ENCODE results near the gene MORN1. TPM values are rescaled to one million over a fixed set of nuclear protein-coding genes. Genes with fewer than 3 reads are reported as not detected.

MORN1 gene
- total RNA-seq, 1 donor from 2014 or later, result 12.7 TPM

DNA sequence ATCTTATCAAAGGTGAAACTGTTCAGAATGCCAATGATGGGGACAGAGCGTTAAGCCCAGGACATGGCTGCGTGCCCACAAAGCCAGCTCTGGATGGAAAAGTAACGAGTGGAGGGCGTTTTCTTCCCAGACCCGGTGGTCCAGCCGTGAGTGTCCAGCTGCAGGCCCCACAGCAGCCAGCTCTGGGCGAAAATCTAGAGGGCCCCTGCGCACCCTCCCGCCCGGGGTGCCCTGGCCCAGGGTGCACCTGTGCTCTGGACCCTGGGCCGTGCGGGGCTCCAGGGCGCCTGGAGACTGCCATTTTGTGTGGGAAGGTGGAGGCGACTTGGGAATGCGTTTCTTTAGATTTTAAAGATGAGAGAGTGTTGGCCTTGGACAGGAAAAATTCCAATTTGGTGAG lies 104.4 kb downstream of the MORN1 start:
- TF ChIP-seq, protein P1, sequence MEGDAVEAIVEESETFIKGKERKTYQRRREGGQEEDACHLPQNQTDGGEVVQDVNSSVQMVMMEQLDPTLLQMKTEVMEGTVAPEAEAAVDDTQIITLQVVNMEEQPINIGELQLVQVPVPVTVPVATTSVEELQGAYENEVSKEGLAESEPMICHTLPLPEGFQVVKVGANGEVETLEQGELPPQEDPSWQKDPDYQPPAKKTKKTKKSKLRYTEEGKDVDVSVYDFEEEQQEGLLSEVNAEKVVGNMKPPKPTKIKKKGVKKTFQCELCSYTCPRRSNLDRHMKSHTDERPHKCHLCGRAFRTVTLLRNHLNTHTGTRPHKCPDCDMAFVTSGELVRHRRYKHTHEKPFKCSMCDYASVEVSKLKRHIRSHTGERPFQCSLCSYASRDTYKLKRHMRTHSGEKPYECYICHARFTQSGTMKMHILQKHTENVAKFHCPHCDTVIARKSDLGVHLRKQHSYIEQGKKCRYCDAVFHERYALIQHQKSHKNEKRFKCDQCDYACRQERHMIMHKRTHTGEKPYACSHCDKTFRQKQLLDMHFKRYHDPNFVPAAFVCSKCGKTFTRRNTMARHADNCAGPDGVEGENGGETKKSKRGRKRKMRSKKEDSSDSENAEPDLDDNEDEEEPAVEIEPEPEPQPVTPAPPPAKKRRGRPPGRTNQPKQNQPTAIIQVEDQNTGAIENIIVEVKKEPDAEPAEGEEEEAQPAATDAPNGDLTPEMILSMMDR (IDR thresholded peaks at IDR 0.05), result no peak
- H3K27me3 Mint-ChIP-seq (ENCODE audit: unreplicated experiment), result no peaks in the 10 kb centered on the region
- H3K36me3 Mint-ChIP-seq (ENCODE audit: unreplicated experiment), result peaks cover 2% of the 10 kb centered on the region
- H3K4me1 Mint-ChIP-seq (ENCODE audit: unreplicated experiment), result peaks cover 36% of the 10 kb centered on the region
- DNase-seq (ENCODE audit: extremely low spot score, unreplicated experiment), result no peak
- no peak overlapping the region for H3K27ac Mint-ChIP-seq (ENCODE audit: unreplicated experiment)
- no peak overlapping the region for H3K4me3 Mint-ChIP-seq (ENCODE audit: unreplicated experiment)
- no peaks in the 10 kb centered on the region for H3K9me3 Mint-ChIP-seq (ENCODE audit: unreplicated experiment)

DNA sequence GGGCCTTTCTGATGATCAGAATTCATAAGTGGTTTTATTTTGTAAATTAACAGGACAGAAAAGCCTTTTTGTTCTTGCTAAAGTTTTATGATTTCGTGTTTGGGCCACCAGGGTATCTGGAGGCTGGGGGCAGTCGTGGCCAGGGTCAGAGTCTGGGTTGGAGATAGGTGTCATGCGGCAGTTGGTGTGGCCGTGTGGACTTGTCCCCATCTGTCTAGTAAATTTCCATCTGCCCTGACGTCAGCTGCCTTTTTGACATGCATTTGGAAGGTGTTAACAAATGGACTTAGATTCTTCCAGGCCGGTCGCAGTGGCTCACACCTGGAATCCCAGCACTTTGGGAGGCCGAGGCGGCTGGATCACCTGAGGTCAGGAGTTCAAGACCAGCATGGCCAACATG lies 106.4 kb downstream of the MORN1 start:
- Mint-ChIP-seq H3K9me3 (ENCODE audit: unreplicated experiment) (no peaks in the 10 kb centered on the region), H3K4me3 (ENCODE audit: unreplicated experiment) (no peak overlapping the region), H3K27ac (ENCODE audit: unreplicated experiment) (peak overlapping the region; percentile 24), H3K4me1 (ENCODE audit: unreplicated experiment) (peaks cover 18% of the 10 kb centered on the region), H3K27me3 (ENCODE audit: unreplicated experiment) (no peaks in the 10 kb centered on the region), H3K36me3 (ENCODE audit: unreplicated experiment) (peaks cover 2% of the 10 kb centered on the region)
- DNase-seq (ENCODE audit: extremely low spot score, unreplicated experiment), result no peak
- TF ChIP-seq, protein P1 (IDR thresholded peaks at IDR 0.05), result no peak

DNA sequence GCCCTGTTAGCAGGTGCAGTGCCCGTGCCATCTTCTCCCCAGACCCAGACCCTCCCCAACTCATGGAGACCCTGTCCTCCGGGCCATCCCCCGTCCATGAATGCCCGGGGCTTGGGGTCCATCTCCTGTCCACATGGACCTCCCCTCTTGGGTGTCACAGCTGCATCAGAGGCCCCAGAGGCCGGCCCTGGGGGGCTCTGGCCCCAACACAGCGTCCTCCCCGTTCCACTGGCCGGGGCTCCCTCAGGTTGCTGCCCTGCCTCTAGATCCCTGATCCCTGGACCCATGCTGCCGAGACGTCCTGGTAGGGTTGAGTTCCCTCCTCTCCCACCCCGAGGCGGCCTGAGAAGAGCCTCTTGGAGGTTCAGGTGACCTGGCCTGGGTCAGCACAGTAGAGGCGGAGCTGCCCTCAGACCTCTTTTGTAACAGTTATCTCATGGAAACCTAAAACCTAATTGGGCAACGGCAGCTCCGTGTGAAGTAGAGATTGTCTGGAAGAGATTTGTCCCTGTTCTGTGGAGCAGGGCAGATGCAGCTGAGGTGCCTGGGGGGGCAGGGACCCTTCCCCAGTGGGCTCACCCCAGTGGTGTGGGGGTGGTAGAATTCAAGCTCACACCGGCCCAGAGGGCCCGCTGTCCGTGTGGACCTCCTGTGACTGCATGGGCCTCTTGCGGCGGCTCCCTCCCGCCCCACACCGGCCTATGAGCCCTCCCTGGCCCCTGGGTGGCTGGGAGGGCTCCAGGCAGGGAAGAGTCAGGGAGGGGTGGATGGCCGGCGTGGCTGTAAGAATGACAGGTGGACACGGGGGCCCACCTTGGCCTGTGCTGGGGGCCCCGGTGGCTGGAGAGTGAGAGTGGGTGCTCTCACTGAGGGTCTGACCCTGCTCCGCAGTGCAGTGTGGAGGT lies 107.1 kb downstream of the MORN1 start:
- Mint-ChIP-seq H3K4me1 (ENCODE audit: unreplicated experiment) (peaks cover 20% of the 10 kb centered on the region), H3K4me3 (ENCODE audit: unreplicated experiment) (no peak overlapping the region), H3K27ac (ENCODE audit: unreplicated experiment) (peak overlapping the region; percentile 41), H3K9me3 (ENCODE audit: unreplicated experiment) (no peaks in the 10 kb centered on the region), H3K27me3 (ENCODE audit: unreplicated experiment) (no peaks in the 10 kb centered on the region), H3K36me3 (ENCODE audit: unreplicated experiment) (peaks cover 5% of the 10 kb centered on the region)
- no peak for DNase-seq (ENCODE audit: extremely low spot score, unreplicated experiment)
- TF ChIP-seq, protein P1 (IDR thresholded peaks at IDR 0.05), result no peak

DNA sequence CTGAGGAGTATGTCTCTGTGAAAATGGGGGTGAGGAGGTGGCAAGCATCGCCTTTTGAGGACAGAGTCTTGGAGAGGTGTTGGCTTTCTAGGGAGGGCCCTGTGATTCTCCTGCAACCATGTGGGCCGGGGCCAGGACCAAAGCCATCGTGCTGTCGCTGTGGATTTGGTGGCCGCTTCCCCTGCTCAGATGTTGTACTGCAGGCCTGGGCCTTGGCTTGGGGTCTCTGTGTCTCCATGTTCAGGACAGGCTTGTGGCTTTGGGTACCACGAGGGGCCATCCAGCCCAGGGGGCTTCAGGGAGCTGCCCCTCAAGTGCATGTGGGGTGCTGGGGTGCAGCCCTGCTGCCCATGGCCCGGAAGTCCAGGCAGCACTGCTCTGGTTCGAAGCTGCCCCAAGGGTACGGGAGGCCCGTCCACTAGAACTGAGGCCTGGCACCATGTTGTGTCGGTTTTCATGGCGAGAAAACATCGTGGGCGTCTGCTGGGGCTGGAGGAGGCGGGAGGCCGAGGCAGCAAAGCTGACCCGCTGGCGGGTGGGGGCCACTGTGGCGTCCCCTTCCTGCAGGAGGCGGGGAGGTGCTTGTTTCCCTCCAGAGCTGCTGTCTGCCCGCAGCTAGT lies 107.9 kb downstream of the MORN1 start:
- H3K9me3 Mint-ChIP-seq (ENCODE audit: unreplicated experiment), result no peaks in the 10 kb centered on the region
- H3K36me3 Mint-ChIP-seq (ENCODE audit: unreplicated experiment), result peaks cover 5% of the 10 kb centered on the region
- H3K4me1 Mint-ChIP-seq (ENCODE audit: unreplicated experiment), result peaks cover 22% of the 10 kb centered on the region
- H3K27me3 Mint-ChIP-seq (ENCODE audit: unreplicated experiment), result no peaks in the 10 kb centered on the region
- H3K27ac Mint-ChIP-seq (ENCODE audit: unreplicated experiment), result no peak overlapping the region
- no peak for DNase-seq (ENCODE audit: extremely low spot score, unreplicated experiment)
- TF ChIP-seq, protein P1 (IDR thresholded peaks at IDR 0.05), result no peak
- H3K4me3 Mint-ChIP-seq (ENCODE audit: unreplicated experiment), result no peak overlapping the region
